ENCODE results near the gene IL5RA.
A peak's percentile ranks its signal among the peaks of the same experiment; 100 is the strongest.

The IL5RA gene

GRCh38 chr3:3097958-3098357, 12.2 kb downstream of the IL5RA start:
- peaks cover 29% of the 10 kb centered on the region for H3K4me1 ChIP-seq (ENCODE audit: low read length)
- peak overlapping the region; percentile 34; the same call in 1 of the 2 replicates for H3K4me3 ChIP-seq (ENCODE audit: low read length)
- no peaks in the 10 kb centered on the region for H3K36me3 ChIP-seq (replicated peaks; ENCODE audit: insufficient read depth, low read length)
- H3K9me2 ChIP-seq (replicated peaks; ENCODE audit: insufficient read depth, low read length): no peaks in the 10 kb centered on the region
- peaks cover 22% of the 10 kb centered on the region for H3F3A ChIP-seq (ENCODE audit: insufficient read depth, low read length)
- peak; percentile 46 for DNase-seq
- no peak for TF ChIP-seq CTCF (IDR thresholded peaks at IDR 0.05; ENCODE audit: low read length)
- TF ChIP-seq EZH2phosphoT487 (IDR thresholded peaks at IDR 0.05; ENCODE audit: low read length): no peak
- TF ChIP-seq EZH2 (optimal IDR thresholded peaks at IDR 0.05; ENCODE audit: low read depth, low read length): no peak
- peak overlapping the region; percentile 56 for H2AFZ ChIP-seq (ENCODE audit: low read length)
- H3K27ac ChIP-seq (ENCODE audit: low read length): peak overlapping the region; percentile 73
- no peaks in the 10 kb centered on the region for H4K20me1 ChIP-seq (ENCODE audit: insufficient read depth, low read length)
- H3K9ac ChIP-seq (ENCODE audit: low read length): peak overlapping the region; percentile 8; the same call in 1 of the 2 replicates
- no peaks in the 10 kb centered on the region for H3K9me3 ChIP-seq (replicated peaks; ENCODE audit: insufficient read depth, low read length)
- H3K79me2 ChIP-seq (ENCODE audit: low read length): no peaks in the 10 kb centered on the region
- peak overlapping the region; percentile 55 for H3K4me2 ChIP-seq (ENCODE audit: low read depth, low read length)
- no peaks in the 10 kb centered on the region for H3K27me3 ChIP-seq (replicated peaks; ENCODE audit: insufficient read depth, low read length)

- Histone ChIP-seq H3K27ac (ENCODE audit: low read length) (peak overlapping the region; percentile 77; the same call in 1 of the 2 replicates), H3K36me3 (replicated peaks; ENCODE audit: insufficient read depth, low read length) (no peaks in the 10 kb centered on the region), H3K27me3 (replicated peaks; ENCODE audit: insufficient read depth, low read length) (no peaks in the 10 kb centered on the region), H3K4me1 (ENCODE audit: low read length) (peaks cover 22% of the 10 kb centered on the region), H3F3A (ENCODE audit: insufficient read depth, low read length) (peaks cover 11% of the 10 kb centered on the region; the same call in 1 of the 2 replicates), H2AFZ (ENCODE audit: low read length) (no peak overlapping the region), H3K79me2 (ENCODE audit: low read length) (no peaks in the 10 kb centered on the region), H3K4me3 (ENCODE audit: low read length) (no peak overlapping the region), H3K4me2 (ENCODE audit: low read depth, low read length) (peak overlapping the region; percentile 47), H3K9me3 (replicated peaks; ENCODE audit: insufficient read depth, low read length) (no peaks in the 10 kb centered on the region), H4K20me1 (ENCODE audit: insufficient read depth, low read length) (no peaks in the 10 kb centered on the region), H3K9ac (ENCODE audit: low read length) (no peak overlapping the region), H3K9me2 (replicated peaks; ENCODE audit: insufficient read depth, low read length) (no peaks in the 10 kb centered on the region)
- DNase-seq: peak; percentile 45
- TF ChIP-seq EZH2 (optimal IDR thresholded peaks at IDR 0.05; ENCODE audit: low read depth, low read length) (no peak), EZH2phosphoT487 (IDR thresholded peaks at IDR 0.05; ENCODE audit: low read length) (no peak), CTCF (IDR thresholded peaks at IDR 0.05; ENCODE audit: low read length) (peak; percentile 12; the same call in 1 of the 2 replicates)
These were observed 21.2 kb downstream of the IL5RA start for GRCh38 chr3:3089017-3089416.

- TF ChIP-seq EZH2phosphoT487 (IDR thresholded peaks at IDR 0.05; ENCODE audit: low read length): no peak
- TF ChIP-seq CTCF (IDR thresholded peaks at IDR 0.05; ENCODE audit: low read length): no peak
- no peak for TF ChIP-seq EZH2 (optimal IDR thresholded peaks at IDR 0.05; ENCODE audit: low read depth, low read length)
- no peaks in the 10 kb centered on the region for H3K27me3 ChIP-seq (replicated peaks; ENCODE audit: insufficient read depth, low read length)
These were observed 22.3 kb downstream of the IL5RA start for GRCh38 chr3:3087716-3088465.

More at GRCh38 chr3:3087716-3088465, 22.3 kb downstream of the IL5RA start:
- H3K79me2 ChIP-seq (ENCODE audit: low read length): no peaks in the 10 kb centered on the region
- peaks cover 11% of the 10 kb centered on the region; the same call in 1 of the 2 replicates for H3F3A ChIP-seq (ENCODE audit: insufficient read depth, low read length)
- H3K27ac ChIP-seq (ENCODE audit: low read length): peak overlapping the region; percentile 77
- no peaks in the 10 kb centered on the region for H3K36me3 ChIP-seq (replicated peaks; ENCODE audit: insufficient read depth, low read length)
- no peaks in the 10 kb centered on the region for H3K9me2 ChIP-seq (replicated peaks; ENCODE audit: insufficient read depth, low read length)
- no peak overlapping the region for H3K9ac ChIP-seq (ENCODE audit: low read length)
- peaks cover 27% of the 10 kb centered on the region for H3K4me1 ChIP-seq (ENCODE audit: low read length)
- peak; percentile 10 for DNase-seq
- no peaks in the 10 kb centered on the region for H3K9me3 ChIP-seq (replicated peaks; ENCODE audit: insufficient read depth, low read length)
- no peak overlapping the region for H3K4me3 ChIP-seq (ENCODE audit: low read length)
- peak overlapping the region; percentile 47; the same call in 1 of the 2 replicates for H3K4me2 ChIP-seq (ENCODE audit: low read depth, low read length)
- no peak overlapping the region for H2AFZ ChIP-seq (ENCODE audit: low read length)
- H4K20me1 ChIP-seq (ENCODE audit: insufficient read depth, low read length): no peaks in the 10 kb centered on the region

All from MM.1S (cell line).